ENCODE measurements around the gene IL17C. TPM values are rescaled to one million over a fixed set of nuclear protein-coding genes. Genes with fewer than 3 reads are reported as not detected.

The IL17C gene
- total and polyA plus RNA-seq, 4 donors = not detected

GRCh38 chr16:88640498-88641247, 2.3 kb downstream of the IL17C start:
- Histone ChIP-seq H3K9me3 (ENCODE audit: control insufficient read depth in 4 of 4, low read length in 3 of 4) (no peaks in the 10 kb centered on the region), H3K9ac (ENCODE audit: low read depth in 1 of 2, low read length in 2 of 2) (no peak overlapping the region), H3K27me3 (ENCODE audit: control insufficient read depth in 4 of 4, insufficient read depth in 4 of 4, low read length in 3 of 4) (peaks cover 0 to 3% (median under 1%) of the 10 kb centered on the region in 4 donors), H3K27ac (ENCODE audit: low read depth in 1 of 2, low read length in 2 of 2) (no peak overlapping the region), H3K4me1 (ENCODE audit: control insufficient read depth in 4 of 4, insufficient read depth in 4 of 4, low read length in 3 of 4) (no peaks in the 10 kb centered on the region), H3K4me3 (ENCODE audit: low read depth in 1 of 3, low read length in 3 of 3) (no peak overlapping the region), H3K36me3 (ENCODE audit: control insufficient read depth in 4 of 4, insufficient read depth in 3 of 4, low read depth in 1 of 4, low read length in 3 of 4) (peaks cover 0 to 2% (median 0%) of the 10 kb centered on the region in 4 donors)
- TF ChIP-seq YY1 (IDR thresholded peaks at IDR 0.05) (no peak), ATF3 (IDR thresholded peaks at IDR 0.05) (no peak), RXRA (IDR thresholded peaks at IDR 0.05) (no peak), GABPA (IDR thresholded peaks at IDR 0.05 in 1 of 2, conservative IDR thresholded peaks at IDR 0.05 in 1 of 2) (no peak), ZBTB33 (IDR thresholded peaks at IDR 0.05) (no peak), TAF1 (conservative IDR thresholded peaks at IDR 0.05) (no peak), SP1 (IDR thresholded peaks at IDR 0.05) (no peak), FOXA1 (IDR thresholded peaks at IDR 0.05) (no peak), FOXA2 (IDR thresholded peaks at IDR 0.05) (no peak), EGR1 (IDR thresholded peaks at IDR 0.05; ENCODE audit: low read depth in 2 of 2) (no peak), HNF4G (IDR thresholded peaks at IDR 0.05) (no peak), NR2F2 (IDR thresholded peaks at IDR 0.05) (no peak), HNF4A (conservative IDR thresholded peaks at IDR 0.05) (no peak), RAD21 (IDR thresholded peaks at IDR 0.05) (no peak), JUND (IDR thresholded peaks at IDR 0.05) (no peak)
- TF ChIP-seq, protein P1, sequence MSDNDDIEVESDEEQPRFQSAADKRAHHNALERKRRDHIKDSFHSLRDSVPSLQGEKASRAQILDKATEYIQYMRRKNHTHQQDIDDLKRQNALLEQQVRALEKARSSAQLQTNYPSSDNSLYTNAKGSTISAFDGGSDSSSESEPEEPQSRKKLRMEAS (IDR thresholded peaks at IDR 0.05) = no peak
- TF ChIP-seq, protein P2, sequence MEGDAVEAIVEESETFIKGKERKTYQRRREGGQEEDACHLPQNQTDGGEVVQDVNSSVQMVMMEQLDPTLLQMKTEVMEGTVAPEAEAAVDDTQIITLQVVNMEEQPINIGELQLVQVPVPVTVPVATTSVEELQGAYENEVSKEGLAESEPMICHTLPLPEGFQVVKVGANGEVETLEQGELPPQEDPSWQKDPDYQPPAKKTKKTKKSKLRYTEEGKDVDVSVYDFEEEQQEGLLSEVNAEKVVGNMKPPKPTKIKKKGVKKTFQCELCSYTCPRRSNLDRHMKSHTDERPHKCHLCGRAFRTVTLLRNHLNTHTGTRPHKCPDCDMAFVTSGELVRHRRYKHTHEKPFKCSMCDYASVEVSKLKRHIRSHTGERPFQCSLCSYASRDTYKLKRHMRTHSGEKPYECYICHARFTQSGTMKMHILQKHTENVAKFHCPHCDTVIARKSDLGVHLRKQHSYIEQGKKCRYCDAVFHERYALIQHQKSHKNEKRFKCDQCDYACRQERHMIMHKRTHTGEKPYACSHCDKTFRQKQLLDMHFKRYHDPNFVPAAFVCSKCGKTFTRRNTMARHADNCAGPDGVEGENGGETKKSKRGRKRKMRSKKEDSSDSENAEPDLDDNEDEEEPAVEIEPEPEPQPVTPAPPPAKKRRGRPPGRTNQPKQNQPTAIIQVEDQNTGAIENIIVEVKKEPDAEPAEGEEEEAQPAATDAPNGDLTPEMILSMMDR (IDR thresholded peaks at IDR 0.05; ENCODE audit: low read depth, low read length, missing input control) = no peak
- TF ChIP-seq, protein P3, sequence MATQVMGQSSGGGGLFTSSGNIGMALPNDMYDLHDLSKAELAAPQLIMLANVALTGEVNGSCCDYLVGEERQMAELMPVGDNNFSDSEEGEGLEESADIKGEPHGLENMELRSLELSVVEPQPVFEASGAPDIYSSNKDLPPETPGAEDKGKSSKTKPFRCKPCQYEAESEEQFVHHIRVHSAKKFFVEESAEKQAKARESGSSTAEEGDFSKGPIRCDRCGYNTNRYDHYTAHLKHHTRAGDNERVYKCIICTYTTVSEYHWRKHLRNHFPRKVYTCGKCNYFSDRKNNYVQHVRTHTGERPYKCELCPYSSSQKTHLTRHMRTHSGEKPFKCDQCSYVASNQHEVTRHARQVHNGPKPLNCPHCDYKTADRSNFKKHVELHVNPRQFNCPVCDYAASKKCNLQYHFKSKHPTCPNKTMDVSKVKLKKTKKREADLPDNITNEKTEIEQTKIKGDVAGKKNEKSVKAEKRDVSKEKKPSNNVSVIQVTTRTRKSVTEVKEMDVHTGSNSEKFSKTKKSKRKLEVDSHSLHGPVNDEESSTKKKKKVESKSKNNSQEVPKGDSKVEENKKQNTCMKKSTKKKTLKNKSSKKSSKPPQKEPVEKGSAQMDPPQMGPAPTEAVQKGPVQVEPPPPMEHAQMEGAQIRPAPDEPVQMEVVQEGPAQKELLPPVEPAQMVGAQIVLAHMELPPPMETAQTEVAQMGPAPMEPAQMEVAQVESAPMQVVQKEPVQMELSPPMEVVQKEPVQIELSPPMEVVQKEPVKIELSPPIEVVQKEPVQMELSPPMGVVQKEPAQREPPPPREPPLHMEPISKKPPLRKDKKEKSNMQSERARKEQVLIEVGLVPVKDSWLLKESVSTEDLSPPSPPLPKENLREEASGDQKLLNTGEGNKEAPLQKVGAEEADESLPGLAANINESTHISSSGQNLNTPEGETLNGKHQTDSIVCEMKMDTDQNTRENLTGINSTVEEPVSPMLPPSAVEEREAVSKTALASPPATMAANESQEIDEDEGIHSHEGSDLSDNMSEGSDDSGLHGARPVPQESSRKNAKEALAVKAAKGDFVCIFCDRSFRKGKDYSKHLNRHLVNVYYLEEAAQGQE (IDR thresholded peaks at IDR 0.05) = no peak
- WGBS = 59% methylated on average over 17 of the region's 17 CpGs
- DNase-seq (ENCODE audit: low spot score) = no peak
